ENCODE measurements around the gene PDE8A. TPM values are rescaled to one million over a fixed set of nuclear protein-coding genes. Genes with fewer than 3 reads are reported as not detected.

Gene PDE8A
- total and polyA plus RNA-seq, 2 donors (not counting 3 experiments of a cell fraction or from before 2014, with no cell fraction given), result 21.3 to 45.7 TPM

- TF ChIP-seq POLR2A (IDR thresholded peaks at IDR 0.05; ENCODE audit: low read depth, low read length) (no peak), GATA2 (IDR thresholded peaks at IDR 0.05; ENCODE audit: insufficient read depth, insufficient read length, low read depth, low read length) (no peak), JUN (IDR thresholded peaks at IDR 0.05; ENCODE audit: borderline replicate concordance, insufficient read depth, insufficient read length, low read depth) (no peak), FOS (IDR thresholded peaks at IDR 0.05; ENCODE audit: borderline replicate concordance, insufficient read depth, low read length) (no peak), EZH2 (IDR thresholded peaks at IDR 0.05; ENCODE audit: borderline replicate concordance, low read depth, low read length, severe bottlenecking) (no peak), CTCF (IDR thresholded peaks at IDR 0.05; ENCODE audit: extremely low read depth in 1 of 2, insufficient read depth in 1 of 2, low read depth in 1 of 2, low read length in 2 of 2) (no peak)
- BruUV-seq (replicated peaks), result no TSS peak
- H3K27me3 ChIP-seq (ENCODE audit: control insufficient read depth in 2 of 2, insufficient read depth in 2 of 2, low read length in 2 of 2), result no peaks in the 10 kb centered on the region
- no peaks in the 10 kb centered on the region for H3K36me3 ChIP-seq (ENCODE audit: control insufficient read depth in 2 of 2, extremely low read depth in 1 of 2, insufficient read depth in 2 of 2, low read length in 2 of 2)
- no peak overlapping the region for H3K4me3 ChIP-seq (replicated peaks in 1 of 3; ENCODE audit: insufficient read depth in 1 of 3, low read depth in 1 of 3, low read length in 3 of 3)
- ChIA-PET CTCF (no interaction called here), POLR2A (no interaction called here)
- intact Hi-C loops (cut with micrococcal nuclease), result no loop called here
- H4K20me1 ChIP-seq (replicated peaks; ENCODE audit: control insufficient read depth, extremely low read depth, insufficient read depth, low read length), result no peaks in the 10 kb centered on the region
- H3K27ac ChIP-seq (ENCODE audit: insufficient read depth, low read depth, low read length), result no peak overlapping the region
- H3K9ac ChIP-seq (replicated peaks; ENCODE audit: extremely low read depth, insufficient read depth, low read length), result no peak overlapping the region
- H3K9me3 ChIP-seq (replicated peaks; ENCODE audit: control insufficient read depth, insufficient read depth, low read length), result no peaks in the 10 kb centered on the region
- H3K79me2 ChIP-seq (ENCODE audit: control insufficient read depth, insufficient read depth, low read length), result no peaks in the 10 kb centered on the region
- H3K9me1 ChIP-seq (replicated peaks; ENCODE audit: control insufficient read depth, extremely low read depth, insufficient read depth, low read length), result no peaks in the 10 kb centered on the region
- DNase-seq (ENCODE audit: low read depth, low spot score), result no peak
- no peak overlapping the region for H2AFZ ChIP-seq (ENCODE audit: low read depth, low read length)
- dilution Hi-C loops (cut with MboI; ENCODE audit: extremely low pct_ligation_motif_present, low sequenced_read_pairs), result no loop called here
- FAIRE-seq, result no peak
- no peak overlapping the region for H3K4me2 ChIP-seq (ENCODE audit: insufficient read depth, low read length)
- no peaks in the 10 kb centered on the region for H3K4me1 ChIP-seq (ENCODE audit: control insufficient read depth, extremely low read depth, insufficient read depth, low read length)
These were observed 122.9 kb downstream of the PDE8A start for GRCh38 chr15:85104584-85104983.

- intact Hi-C loops (cut with micrococcal nuclease) (no loop called here), dilution Hi-C loops (cut with MboI; ENCODE audit: extremely low pct_ligation_motif_present, low sequenced_read_pairs) (no loop called here)
- H3K9me1 ChIP-seq (replicated peaks; ENCODE audit: control insufficient read depth, extremely low read depth, insufficient read depth, low read length), result no peaks in the 10 kb centered on the region
- no peak overlapping the region for H2AFZ ChIP-seq (ENCODE audit: low read depth, low read length)
- H3K27me3 ChIP-seq (ENCODE audit: control insufficient read depth in 2 of 2, insufficient read depth in 2 of 2, low read length in 2 of 2), result no peaks in the 10 kb centered on the region
- H3K36me3 ChIP-seq (ENCODE audit: control insufficient read depth in 2 of 2, extremely low read depth in 1 of 2, insufficient read depth in 2 of 2, low read length in 2 of 2), result peaks cover 0 to 4% of the 10 kb centered on the region in 2 experiments
- H3K9me3 ChIP-seq (replicated peaks; ENCODE audit: control insufficient read depth, insufficient read depth, low read length), result no peaks in the 10 kb centered on the region
- H3K27ac ChIP-seq (ENCODE audit: insufficient read depth, low read depth, low read length), result no peak overlapping the region
- no peaks in the 10 kb centered on the region for H3K79me2 ChIP-seq (ENCODE audit: control insufficient read depth, insufficient read depth, low read length)
- no TSS peak for BruUV-seq (replicated peaks)
- ChIA-PET CTCF (interaction anchor here (0.9 kb wide), 1 partner anchor 64 kb away, joined by 3 read pairs; no protein-coding TSS in a partner anchor), POLR2A (no interaction called here)
- H3K4me3 ChIP-seq (replicated peaks in 1 of 3; ENCODE audit: insufficient read depth in 1 of 3, low read depth in 1 of 3, low read length in 3 of 3), result no peak overlapping the region
- no peak for TF ChIP-seq JUN (IDR thresholded peaks at IDR 0.05; ENCODE audit: borderline replicate concordance, insufficient read depth, insufficient read length, low read depth)
- no peak for TF ChIP-seq MYC (IDR thresholded peaks at IDR 0.05; ENCODE audit: low read depth, low read length)
- no peak for TF ChIP-seq POLR2AphosphoS5 (IDR thresholded peaks at IDR 0.05; ENCODE audit: insufficient read depth, low read depth, low read length)
- no peak for TF ChIP-seq POLR2A (IDR thresholded peaks at IDR 0.05; ENCODE audit: low read depth, low read length)
- no peak for TF ChIP-seq GATA2 (IDR thresholded peaks at IDR 0.05; ENCODE audit: insufficient read depth, insufficient read length, low read depth, low read length)
- no peak for TF ChIP-seq FOS (IDR thresholded peaks at IDR 0.05; ENCODE audit: borderline replicate concordance, insufficient read depth, low read length)
- TF ChIP-seq EZH2 (IDR thresholded peaks at IDR 0.05; ENCODE audit: borderline replicate concordance, low read depth, low read length, severe bottlenecking), result no peak
- no peak for FAIRE-seq
- no peaks in the 10 kb centered on the region for H3K4me1 ChIP-seq (ENCODE audit: control insufficient read depth, extremely low read depth, insufficient read depth, low read length)
- no peaks in the 10 kb centered on the region for H4K20me1 ChIP-seq (replicated peaks; ENCODE audit: control insufficient read depth, extremely low read depth, insufficient read depth, low read length)
- DNase-seq (ENCODE audit: low read depth, low spot score), result no peak
- no peak overlapping the region for H3K4me2 ChIP-seq (ENCODE audit: insufficient read depth, low read length)
- no peak overlapping the region for H3K9ac ChIP-seq (replicated peaks; ENCODE audit: extremely low read depth, insufficient read depth, low read length)
These were observed 126.5 kb downstream of the PDE8A start for GRCh38 chr15:85108136-85108535.
